ENCODE results near the gene BOLA1. TPM values are rescaled to one million over a fixed set of nuclear protein-coding genes. Genes with fewer than 3 reads are reported as not detected.

Gene BOLA1
- total and polyA plus RNA-seq, 2 of the 13 experiments (the other 11 are each of a cell fraction or from before 2014, with no cell fraction given) = 3.2 to 4.2 TPM

- TF ChIP-seq SMYD3 (CRISPR knock-in tag; IDR thresholded peaks at IDR 0.05) (no peak; the same call in 1 of the 2 replicates), NFE2 (CRISPR knock-in tag; IDR thresholded peaks at IDR 0.05) (no peak), ZC3H13 (CRISPR knock-in tag; IDR thresholded peaks at IDR 0.05) (no peak; the same call in 1 of the 2 replicates), ATM (IDR thresholded peaks at IDR 0.05; ENCODE audit: borderline replicate concordance) (no peak), RBM39 (IDR thresholded peaks at IDR 0.05; ENCODE audit: low read depth, low read length, poor library complexity, severe bottlenecking) (peak; percentile 97), ZNF672 (CRISPR knock-in tag; IDR thresholded peaks at IDR 0.05) (no peak), ZSCAN31 (CRISPR knock-in tag; IDR thresholded peaks at IDR 0.05; ENCODE audit: low read depth) (peak; percentile 11; the same call in 1 of the 2 replicates), JARID2 (CRISPR knock-in tag; IDR thresholded peaks at IDR 0.05; ENCODE audit: insufficient replicate concordance) (no peak), MAZ (IDR thresholded peaks at IDR 0.05; ENCODE audit: borderline replicate concordance, low read depth, low read length) (peak; percentile 67; the same call in 1 of the 2 replicates), MAZ (CRISPR knock-in tag; IDR thresholded peaks at IDR 0.05; ENCODE audit: low read depth) (no peak; the same call in 1 of the 2 replicates), GLI4 (CRISPR knock-in tag; IDR thresholded peaks at IDR 0.05; ENCODE audit: borderline replicate concordance) (peak; percentile 93; the same call in 1 of the 2 replicates), ZNF558 (CRISPR knock-in tag; IDR thresholded peaks at IDR 0.05; ENCODE audit: borderline replicate concordance) (0 out of 2 replicates have a peak, but pooled peaks have one; percentile 35), STAT6 (CRISPR knock-in tag; IDR thresholded peaks at IDR 0.05; ENCODE audit: borderline replicate concordance) (no peak), BCLAF1 (IDR thresholded peaks at IDR 0.05) (no peak)
- TF ChIP-seq, protein P1, sequence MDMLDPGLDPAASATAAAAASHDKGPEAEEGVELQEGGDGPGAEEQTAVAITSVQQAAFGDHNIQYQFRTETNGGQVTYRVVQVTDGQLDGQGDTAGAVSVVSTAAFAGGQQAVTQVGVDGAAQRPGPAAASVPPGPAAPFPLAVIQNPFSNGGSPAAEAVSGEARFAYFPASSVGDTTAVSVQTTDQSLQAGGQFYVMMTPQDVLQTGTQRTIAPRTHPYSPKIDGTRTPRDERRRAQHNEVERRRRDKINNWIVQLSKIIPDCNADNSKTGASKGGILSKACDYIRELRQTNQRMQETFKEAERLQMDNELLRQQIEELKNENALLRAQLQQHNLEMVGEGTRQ (IDR thresholded peaks at IDR 0.05; ENCODE audit: low read depth, low read length) = no peak
- TF ChIP-seq, protein P1 (CRISPR knock-in tag; IDR thresholded peaks at IDR 0.05; ENCODE audit: borderline replicate concordance) = no peak
- TF ChIP-seq, protein P2, sequence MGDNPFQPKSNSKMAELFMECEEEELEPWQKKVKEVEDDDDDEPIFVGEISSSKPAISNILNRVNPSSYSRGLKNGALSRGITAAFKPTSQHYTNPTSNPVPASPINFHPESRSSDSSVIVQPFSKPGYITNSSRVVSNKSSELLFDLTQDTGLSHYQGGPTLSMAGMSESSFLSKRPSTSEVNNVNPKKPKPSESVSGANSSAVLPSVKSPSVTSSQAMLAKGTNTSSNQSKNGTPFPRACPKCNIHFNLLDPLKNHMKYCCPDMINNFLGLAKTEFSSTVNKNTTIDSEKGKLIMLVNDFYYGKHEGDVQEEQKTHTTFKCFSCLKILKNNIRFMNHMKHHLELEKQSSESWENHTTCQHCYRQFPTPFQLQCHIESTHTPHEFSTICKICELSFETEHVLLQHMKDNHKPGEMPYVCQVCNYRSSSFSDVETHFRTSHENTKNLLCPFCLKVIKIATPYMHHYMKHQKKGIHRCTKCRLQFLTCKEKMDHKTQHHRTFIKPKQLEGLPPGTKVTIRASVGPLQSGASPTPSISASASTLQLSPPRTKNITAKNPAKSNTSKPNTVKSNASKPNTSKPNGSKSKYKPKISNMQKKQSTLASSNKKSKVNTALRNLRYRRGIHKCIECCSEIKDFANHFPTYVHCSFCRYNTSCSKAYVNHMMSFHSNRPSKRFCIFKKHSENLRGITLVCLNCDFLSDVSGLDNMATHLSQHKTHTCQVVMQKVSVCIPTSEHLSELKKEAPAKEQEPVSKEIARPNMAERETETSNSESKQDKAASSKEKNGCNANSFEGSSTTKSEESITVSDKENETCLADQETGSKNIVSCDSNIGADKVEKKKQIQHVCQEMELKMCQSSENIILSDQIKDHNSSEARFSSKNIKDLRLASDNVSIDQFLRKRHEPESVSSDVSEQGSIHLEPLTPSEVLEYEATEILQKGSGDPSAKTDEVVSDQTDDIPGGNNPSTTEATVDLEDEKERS (CRISPR knock-in tag; IDR thresholded peaks at IDR 0.05) = no peak; the same call in 1 of the 2 replicates
Measured at GRCh38 chr1:149887456-149888246, 11.7 kb upstream of the BOLA1 start (continued).

Measured in HepG2 (cell line).